ENCODE results near the gene EDC4.

DNA sequence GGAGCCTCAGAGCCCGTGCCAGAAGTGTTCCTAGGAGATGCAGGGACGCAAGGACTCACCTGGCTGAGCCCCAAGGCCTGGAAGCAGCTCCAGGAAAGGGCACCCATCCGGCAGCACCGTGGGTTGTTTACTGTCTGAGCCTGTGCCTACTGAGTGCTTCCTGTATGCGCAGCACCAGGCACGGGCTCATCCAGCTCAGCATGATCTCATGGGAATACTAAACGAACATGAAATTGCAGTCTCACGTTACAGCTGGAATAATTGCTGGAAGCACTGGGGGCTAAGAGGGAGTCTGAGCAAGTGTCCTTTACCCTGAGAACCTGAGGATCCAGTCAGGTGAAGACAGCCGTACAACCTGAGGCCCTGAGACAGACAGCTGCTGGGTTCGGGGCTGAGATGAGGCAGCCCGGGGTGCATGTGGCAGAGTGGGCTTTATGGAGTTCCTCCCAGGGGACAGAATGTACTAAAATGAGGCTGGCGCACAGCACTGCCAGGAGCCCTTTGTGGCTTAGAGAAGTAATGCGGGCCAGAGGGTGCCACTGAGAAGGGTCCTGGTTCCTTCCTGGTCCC is 53.4 kb downstream of the EDC4 start:
- TF ChIP-seq CTCF (IDR thresholded peaks at IDR 0.05) (no peak), POLR2A (IDR thresholded peaks at IDR 0.05) (no peak)

All from stomach (tissue), 4 donors.